OCI-LY1 (cell line): Measurements from ENCODE around the gene STRIP1.

Source experiments
- EZH2 ChIP-seq: fragments of 200-600 bp; sonication (generic), shearing (Covaris generic); IDR thresholded peaks from 2 replicates; pipeline ENCODE4 v1.8.0; 2017; ENCODE audit warnings: borderline replicate concordance, mixed run types, mild to moderate bottlenecking, antibody characterized with exemption, low read length, moderate library complexity, mixed read lengths
- TF ChIP-seq, protein P1 (sequence below): fragments of 200-600 bp; sonication (generic), shearing (Covaris generic); IDR thresholded peaks from 2 replicates; pipeline ENCODE4 v1.5.1; 2017; ENCODE audit warnings: mild to moderate bottlenecking, antibody characterized with exemption, low read length, moderate library complexity, mixed read lengths

DNA sequence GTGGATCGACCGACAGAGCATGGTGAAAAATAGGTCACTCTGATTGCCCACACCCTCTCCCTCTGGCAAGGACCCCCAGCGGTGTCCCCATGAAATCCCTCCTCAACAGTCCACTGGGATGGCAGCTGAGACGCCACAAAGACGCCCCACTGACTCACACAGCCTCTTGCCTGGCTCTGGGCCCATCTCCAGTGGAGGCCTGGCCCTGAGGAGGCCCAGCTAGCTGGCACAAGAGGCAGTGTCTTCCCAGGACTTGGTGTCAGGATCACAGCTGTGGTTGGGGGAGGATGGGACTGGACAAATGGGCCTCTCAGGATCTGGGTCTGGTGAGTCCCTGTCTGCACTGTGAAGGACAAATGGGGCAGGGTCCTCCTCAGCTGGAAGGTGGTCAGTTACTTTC lies 31.4 kb downstream of the STRIP1 start:
- no peak for TF ChIP-seq EZH2
- TF ChIP-seq, protein P1, sequence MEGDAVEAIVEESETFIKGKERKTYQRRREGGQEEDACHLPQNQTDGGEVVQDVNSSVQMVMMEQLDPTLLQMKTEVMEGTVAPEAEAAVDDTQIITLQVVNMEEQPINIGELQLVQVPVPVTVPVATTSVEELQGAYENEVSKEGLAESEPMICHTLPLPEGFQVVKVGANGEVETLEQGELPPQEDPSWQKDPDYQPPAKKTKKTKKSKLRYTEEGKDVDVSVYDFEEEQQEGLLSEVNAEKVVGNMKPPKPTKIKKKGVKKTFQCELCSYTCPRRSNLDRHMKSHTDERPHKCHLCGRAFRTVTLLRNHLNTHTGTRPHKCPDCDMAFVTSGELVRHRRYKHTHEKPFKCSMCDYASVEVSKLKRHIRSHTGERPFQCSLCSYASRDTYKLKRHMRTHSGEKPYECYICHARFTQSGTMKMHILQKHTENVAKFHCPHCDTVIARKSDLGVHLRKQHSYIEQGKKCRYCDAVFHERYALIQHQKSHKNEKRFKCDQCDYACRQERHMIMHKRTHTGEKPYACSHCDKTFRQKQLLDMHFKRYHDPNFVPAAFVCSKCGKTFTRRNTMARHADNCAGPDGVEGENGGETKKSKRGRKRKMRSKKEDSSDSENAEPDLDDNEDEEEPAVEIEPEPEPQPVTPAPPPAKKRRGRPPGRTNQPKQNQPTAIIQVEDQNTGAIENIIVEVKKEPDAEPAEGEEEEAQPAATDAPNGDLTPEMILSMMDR: no peak
